HG02798 (cell line): ENCODE measurements around the gene ACLY.
A peak's percentile ranks its signal among the peaks of the same experiment; 100 is the strongest.
"Not testable (repeated sequence)": the region's sequence is repeated elsewhere in the genome, so short reads cannot be mapped to it uniquely, and the experiment has no call there.

Experiments used
- ATAC-seq: cut with Tn5 transposase; IDR thresholded peaks from one replicate; pipeline ENCODE4 v1.9.1; 2021; ENCODE audit warnings: mild to moderate bottlenecking; ENCODE audit not compliant: unreplicated experiment, poor library complexity

Gene ACLY

GRCh38 chr17:41837761-41838538 lies 80.8 kb downstream of the ACLY start, which contains the start of gene KLHL10:
KLHL10 (plus strand) TSS chr17:41837825; CDS start chr17:41837933, 108 bp downstream.
- ATAC-seq: no peak

GRCh38 chr17:41836550-41837196 lies 82.1 kb downstream of the ACLY start:
- no peak for ATAC-seq

GRCh38 chr17:41835800-41836549 lies 82.8 kb downstream of the ACLY start, which contains the start of gene NT5C3B:
NT5C3B (minus strand) TSS chr17:41836232; CDS start chr17:41836193, 39 bp downstream.
- peak; percentile 74 for ATAC-seq

- ATAC-seq: no peak
Observed at GRCh38 chr17:41835214-41835799, 83.4 kb downstream of the ACLY start.

- ATAC-seq: not testable (repeated sequence)
Observed at GRCh38 chr17:41829961-41830360, 88.8 kb downstream of the ACLY start.

- ATAC-seq: no peak
Observed at GRCh38 chr17:41825175-41825845, 93.4 kb downstream of the ACLY start.

- no peak for ATAC-seq
Observed at GRCh38 chr17:41824086-41824485, 94.7 kb downstream of the ACLY start.

- ATAC-seq: no peak
Observed at GRCh38 chr17:41823580-41823979, 95.2 kb downstream of the ACLY start.

- no peak for ATAC-seq
Observed at GRCh38 chr17:41823141-41823524, 95.6 kb downstream of the ACLY start.

GRCh38 chr17:41822216-41823140 lies 96.3 kb downstream of the ACLY start:
- ATAC-seq: no peak

- no peak for ATAC-seq
Observed at GRCh38 chr17:41821776-41822175, 97.0 kb downstream of the ACLY start.

GRCh38 chr17:41818024-41818423 lies 100.7 kb downstream of the ACLY start:
- no peak for ATAC-seq
